GM12892 (cell line): ENCODE results near the gene ABLIM3.
"Not testable (repeated sequence)": the region's sequence is repeated elsewhere in the genome, so short reads cannot be mapped to it uniquely, and the experiment has no call there.

ENCODE experiments used
- POLR2A ChIP-seq: IDR thresholded peaks from 2 replicates; pipeline ENCODE4 v1.6.1; 2011; ENCODE audit warnings: low read depth, low read length, control low read depth
- POLR2AphosphoS5 ChIP-seq: IDR thresholded peaks from 2 replicates; pipeline ENCODE4 v1.6.1; 2011; ENCODE audit warnings: low read depth, low read length, control low read depth
- TAF1 ChIP-seq: IDR thresholded peaks from 2 replicates; pipeline ENCODE4 v1.6.1; 2011; ENCODE audit warnings: low read depth, mild to moderate bottlenecking, control low read depth, low read length, borderline replicate concordance

- not testable (repeated sequence) for TF ChIP-seq POLR2AphosphoS5, TAF1, POLR2A
These were observed 131.5 kb downstream of the ABLIM3 start for GRCh38 chr5:149272781-149273180.
